Retinal pigment epithelial cell (primary cell): Measurements from ENCODE around the gene SLC5A1.
A peak's percentile ranks its signal among the peaks of the same experiment; 100 is the strongest.

Experiments
- DNase-seq: peaks from one replicate; pipeline ENCODE4 v3.0.0-alpha.2; 2010; ENCODE audit warnings: low read depth
- H3K4me3 ChIP-seq: 2 replicates; pipeline ENCODE4 v1.5.1; 2011; ENCODE audit warnings: mild to moderate bottlenecking, low read length, control low read depth, moderate library complexity
- TF ChIP-seq, protein P1 (sequence below): conservative IDR thresholded peaks from 2 replicates; pipeline ENCODE4 v1.5.1; 2011; ENCODE audit warnings: low read depth, low read length, control low read depth, inconsistent platforms

SLC5A1 gene

GRCh38 chr22:32016081-32016480, 27.0 kb upstream of the SLC5A1 start:
- no peak overlapping the region for H3K4me3 ChIP-seq
- DNase-seq: no peak
- TF ChIP-seq, protein P1, sequence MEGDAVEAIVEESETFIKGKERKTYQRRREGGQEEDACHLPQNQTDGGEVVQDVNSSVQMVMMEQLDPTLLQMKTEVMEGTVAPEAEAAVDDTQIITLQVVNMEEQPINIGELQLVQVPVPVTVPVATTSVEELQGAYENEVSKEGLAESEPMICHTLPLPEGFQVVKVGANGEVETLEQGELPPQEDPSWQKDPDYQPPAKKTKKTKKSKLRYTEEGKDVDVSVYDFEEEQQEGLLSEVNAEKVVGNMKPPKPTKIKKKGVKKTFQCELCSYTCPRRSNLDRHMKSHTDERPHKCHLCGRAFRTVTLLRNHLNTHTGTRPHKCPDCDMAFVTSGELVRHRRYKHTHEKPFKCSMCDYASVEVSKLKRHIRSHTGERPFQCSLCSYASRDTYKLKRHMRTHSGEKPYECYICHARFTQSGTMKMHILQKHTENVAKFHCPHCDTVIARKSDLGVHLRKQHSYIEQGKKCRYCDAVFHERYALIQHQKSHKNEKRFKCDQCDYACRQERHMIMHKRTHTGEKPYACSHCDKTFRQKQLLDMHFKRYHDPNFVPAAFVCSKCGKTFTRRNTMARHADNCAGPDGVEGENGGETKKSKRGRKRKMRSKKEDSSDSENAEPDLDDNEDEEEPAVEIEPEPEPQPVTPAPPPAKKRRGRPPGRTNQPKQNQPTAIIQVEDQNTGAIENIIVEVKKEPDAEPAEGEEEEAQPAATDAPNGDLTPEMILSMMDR: no peak

DNA sequence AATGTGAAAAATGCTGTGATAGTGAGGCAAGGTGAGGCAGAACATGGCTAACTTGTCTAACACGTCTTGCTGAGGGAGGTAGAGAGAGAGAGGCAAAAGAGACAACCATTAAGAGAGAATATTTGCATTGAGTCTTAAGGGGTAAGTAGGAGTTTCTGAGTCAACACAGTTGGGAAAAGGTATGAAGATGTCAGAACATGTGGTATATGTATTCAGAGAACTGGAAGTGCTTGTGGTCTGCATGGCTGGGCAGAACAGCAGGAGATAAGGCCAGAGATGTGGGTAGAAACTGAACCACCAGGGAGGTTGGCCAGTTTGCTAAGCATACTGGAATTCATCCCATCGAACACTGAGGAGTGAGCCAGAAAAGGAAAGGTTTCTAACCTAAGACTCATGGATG, 25.0 kb upstream of the SLC5A1 start:
- H3K4me3 ChIP-seq: no peak overlapping the region
- TF ChIP-seq, protein P1: no peak
- DNase-seq: no peak

DNA sequence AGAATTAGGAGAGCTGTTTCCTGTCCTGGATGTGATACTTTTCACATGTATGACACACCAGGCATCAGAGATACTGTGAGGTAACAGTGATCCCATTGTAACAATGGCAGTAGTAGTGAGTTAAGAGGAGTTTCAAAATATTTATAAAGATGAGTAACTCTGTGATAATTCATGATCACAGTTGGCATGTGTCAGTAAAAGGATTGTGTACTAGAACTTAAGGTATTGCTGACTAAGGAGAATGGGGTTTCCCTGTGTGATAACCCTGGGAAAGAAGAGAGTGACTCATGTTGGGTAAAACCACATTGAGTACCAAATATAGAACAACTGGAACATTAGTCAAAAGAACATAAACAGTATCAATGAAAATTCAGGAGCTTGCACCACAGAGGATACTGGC, 22.9 kb upstream of the SLC5A1 start:
- H3K4me3 ChIP-seq: no peak overlapping the region
- TF ChIP-seq, protein P1: no peak
- peak; percentile 23 for DNase-seq

- H3K4me3 ChIP-seq: no peak overlapping the region
- TF ChIP-seq, protein P1: no peak
- no peak for DNase-seq
Measured at GRCh38 chr22:32021716-32022115, 21.3 kb upstream of the SLC5A1 start.

- no peak for DNase-seq
- TF ChIP-seq, protein P1: no peak
- H3K4me3 ChIP-seq: no peak overlapping the region
Measured at GRCh38 chr22:32023251-32023827, 19.7 kb upstream of the SLC5A1 start.

DNA sequence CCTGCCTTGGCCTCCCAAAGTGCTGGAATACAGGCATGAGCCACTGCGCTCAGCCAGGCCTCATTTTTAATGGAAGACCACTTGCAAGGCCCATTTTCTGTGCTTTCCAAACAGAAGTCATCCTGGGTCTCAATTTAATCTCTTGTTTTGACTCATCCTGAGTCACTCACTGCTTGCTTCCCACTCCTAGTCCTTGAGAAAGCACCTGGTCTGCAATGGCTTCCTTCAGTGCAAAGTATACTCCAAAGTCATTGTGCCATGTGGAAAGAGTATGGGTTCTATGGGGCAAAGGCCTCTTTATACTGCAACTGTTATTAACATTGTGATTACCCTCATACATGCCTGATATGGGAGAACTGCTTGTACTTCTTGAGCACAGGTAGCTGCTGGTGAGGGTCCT, 18.3 kb upstream of the SLC5A1 start:
- TF ChIP-seq, protein P1: no peak
- no peak overlapping the region for H3K4me3 ChIP-seq
- DNase-seq: no peak

DNA sequence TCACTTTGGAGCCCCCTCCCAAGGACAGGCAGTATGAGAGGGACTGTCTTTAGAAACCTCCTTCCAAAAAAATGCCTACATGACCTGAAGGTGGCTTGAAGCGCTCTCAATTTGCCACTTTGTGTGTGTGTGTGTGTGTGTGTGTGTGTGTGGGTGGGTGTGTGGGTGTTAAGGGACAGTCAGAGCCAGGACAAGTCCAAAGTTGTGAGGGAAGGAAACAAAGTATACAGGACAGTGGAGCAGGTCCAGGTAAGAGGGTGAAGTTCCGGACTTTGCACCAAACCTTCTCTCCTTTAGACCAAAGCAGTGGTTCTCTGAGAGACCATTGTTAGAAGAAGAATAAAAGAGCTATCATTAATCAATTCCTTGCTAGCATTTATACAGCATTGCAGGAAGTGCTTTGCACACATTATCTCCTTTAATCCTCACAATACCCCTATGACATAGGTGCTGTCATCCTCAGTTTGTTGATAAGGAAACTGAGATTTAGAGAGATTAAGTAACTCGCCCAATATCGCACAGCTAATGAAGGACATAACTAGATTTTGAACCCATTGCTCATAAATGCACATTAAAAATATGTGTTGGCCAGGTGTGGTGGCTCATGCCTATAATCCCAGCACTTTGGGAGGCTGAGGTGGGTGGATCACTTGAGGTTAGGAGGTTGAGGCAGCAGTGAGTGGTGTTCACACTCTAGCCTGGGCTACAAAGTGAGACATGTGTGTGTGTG, 12.4 kb upstream of the SLC5A1 start:
- TF ChIP-seq, protein P1: no peak
- DNase-seq: no peak

More for the DNA sequence above, 12.4 kb upstream of the SLC5A1 start:
- no peak overlapping the region for H3K4me3 ChIP-seq
